Stimulated activated naive CD4-positive, alpha-beta T cell (primary cell): ENCODE results near the gene F8A2.
"Not testable (repeated sequence)": the region's sequence is repeated elsewhere in the genome, so short reads cannot be mapped to it uniquely, and the experiment has no call there.

ENCODE experiments used
- DNase-seq, 6 experiments: peaks; one replicate each; lab custom pipeline; 2025; lab: John Stamatoyannopoulos, UW

Gene F8A2

DNA sequence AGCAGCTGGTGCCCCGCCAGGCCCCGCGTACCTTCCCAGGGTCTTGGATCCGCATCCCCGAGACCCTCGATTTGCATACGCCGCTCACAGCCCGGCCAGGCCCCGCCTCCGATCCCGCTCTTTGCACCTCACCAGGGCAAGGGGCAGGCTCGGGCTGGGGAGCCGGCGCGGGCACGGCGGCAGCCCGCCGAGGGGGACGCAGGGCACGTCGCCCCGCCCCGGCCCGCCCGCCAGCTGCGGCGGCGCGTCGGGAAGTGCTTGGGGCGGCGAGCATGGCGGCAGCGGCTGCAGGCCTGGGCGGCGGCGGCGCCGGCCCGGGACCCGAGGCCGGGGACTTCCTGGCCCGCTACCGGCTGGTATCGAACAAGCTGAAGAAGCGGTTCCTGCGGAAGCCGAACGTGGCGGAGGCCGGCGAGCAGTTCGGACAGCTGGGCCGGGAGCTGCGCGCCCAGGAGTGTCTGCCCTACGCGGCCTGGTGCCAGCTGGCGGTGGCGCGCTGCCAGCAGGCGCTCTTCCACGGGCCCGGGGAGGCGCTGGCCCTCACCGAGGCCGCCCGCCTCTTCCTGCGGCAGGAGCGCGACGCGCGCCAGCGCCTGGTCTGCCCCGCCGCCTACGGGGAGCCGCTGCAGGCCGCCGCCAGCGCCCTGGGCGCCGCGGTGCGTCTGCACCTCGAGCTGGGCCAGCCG lies at the start of gene F8A2:
TSS of gene F8A2 (plus strand) at position 253 of the 686 bp plus-strand sequence. CDS start at position 273, 20 bp downstream.
- DNase-seq, result not testable (repeated sequence)

- no peak for DNase-seq
These were observed 48.3 kb upstream of the F8A2 start for GRCh38 chrX:155333544-155334100.

DNA sequence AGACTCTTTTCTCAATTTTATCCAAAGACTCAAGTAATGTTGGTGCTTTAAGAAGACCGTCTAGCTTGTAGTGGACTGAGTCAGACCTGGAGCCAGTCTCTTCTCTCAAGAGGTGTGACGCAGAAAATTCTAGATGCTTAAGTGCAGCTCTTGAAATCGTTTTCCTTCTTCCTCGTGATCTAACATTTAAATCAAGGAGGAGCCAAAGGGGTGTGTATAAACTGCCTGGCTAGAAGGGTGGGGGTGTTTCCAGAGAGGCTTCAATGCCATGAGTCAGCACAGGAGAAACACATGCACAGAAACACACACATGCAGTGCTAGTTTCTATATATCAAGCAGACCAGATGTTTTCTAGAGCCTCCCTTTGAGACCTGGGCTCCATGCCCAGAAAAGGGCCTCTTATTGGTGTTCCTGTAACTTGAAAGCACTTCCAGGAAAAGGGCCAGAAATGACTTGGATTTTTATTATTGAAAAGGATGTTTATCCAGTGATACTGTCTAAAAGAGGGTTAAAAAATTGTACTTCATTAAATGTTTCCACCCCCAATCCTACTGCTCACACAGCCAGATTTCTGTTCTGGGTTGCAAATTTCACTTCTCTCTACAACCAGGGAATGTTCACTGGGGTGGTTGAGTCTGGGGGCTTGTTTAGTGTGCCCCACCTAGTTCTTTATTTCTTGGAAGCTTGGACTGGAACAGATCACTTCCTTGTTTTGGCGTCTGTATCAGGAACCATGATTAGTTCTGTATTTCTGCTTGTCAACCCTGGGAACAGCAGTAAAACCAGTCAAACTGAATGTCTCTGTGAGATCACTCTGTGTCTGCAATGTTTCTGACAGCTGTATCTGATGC lies 47.2 kb upstream of the F8A2 start, which contains the start of gene CLIC2:
TSS of gene CLIC2 (minus strand) at position 129 of the 851 bp plus-strand sequence. CDS start 187 bp downstream, outside the sequence.
- no peak for DNase-seq

DNA sequence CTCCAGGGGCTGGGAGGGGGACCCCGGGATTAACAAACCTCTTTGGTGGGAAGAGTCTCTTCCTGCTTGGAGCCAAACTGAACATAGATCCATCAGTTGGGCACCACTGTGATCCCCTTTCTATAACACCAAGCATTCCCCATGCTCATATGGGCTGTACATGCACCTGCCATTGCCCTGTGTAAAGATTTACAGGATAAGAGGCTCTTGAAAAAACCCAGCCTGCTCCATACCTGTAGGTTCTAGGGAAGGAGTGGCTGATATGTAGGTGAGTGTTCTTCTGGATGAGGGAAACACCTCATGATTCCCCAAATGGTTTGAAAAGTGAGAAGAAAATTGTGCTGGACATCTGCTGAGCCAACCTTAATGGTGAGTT lies 46.6 kb upstream of the F8A2 start:
- not testable (repeated sequence) for DNase-seq

DNA sequence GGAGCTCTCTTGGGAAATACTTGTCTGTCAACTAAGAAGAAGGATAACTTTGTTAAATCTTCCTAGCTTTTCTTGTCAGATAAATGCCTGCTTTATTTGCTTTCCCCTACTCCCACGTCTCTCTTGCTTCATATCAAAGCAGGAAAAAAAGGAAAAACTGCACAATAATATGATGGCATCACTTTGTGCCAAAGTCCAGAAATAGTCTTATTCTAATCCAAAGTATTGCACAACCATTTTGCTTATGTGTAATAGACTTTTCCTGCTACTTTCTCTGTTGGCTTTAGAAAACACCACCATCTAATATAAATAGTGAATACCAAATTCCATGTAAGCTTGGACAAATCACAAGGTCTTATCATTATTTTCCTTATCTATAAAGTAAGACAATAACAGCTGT lies 36.2 kb upstream of the F8A2 start:
- DNase-seq, result not testable (repeated sequence)

GRCh38 chrX:155349448-155349847 lies 32.4 kb upstream of the F8A2 start:
- not testable (repeated sequence) for DNase-seq

- DNase-seq, result not testable (repeated sequence)
These were observed 18.2 kb upstream of the F8A2 start for GRCh38 chrX:155363712-155364111.

DNA sequence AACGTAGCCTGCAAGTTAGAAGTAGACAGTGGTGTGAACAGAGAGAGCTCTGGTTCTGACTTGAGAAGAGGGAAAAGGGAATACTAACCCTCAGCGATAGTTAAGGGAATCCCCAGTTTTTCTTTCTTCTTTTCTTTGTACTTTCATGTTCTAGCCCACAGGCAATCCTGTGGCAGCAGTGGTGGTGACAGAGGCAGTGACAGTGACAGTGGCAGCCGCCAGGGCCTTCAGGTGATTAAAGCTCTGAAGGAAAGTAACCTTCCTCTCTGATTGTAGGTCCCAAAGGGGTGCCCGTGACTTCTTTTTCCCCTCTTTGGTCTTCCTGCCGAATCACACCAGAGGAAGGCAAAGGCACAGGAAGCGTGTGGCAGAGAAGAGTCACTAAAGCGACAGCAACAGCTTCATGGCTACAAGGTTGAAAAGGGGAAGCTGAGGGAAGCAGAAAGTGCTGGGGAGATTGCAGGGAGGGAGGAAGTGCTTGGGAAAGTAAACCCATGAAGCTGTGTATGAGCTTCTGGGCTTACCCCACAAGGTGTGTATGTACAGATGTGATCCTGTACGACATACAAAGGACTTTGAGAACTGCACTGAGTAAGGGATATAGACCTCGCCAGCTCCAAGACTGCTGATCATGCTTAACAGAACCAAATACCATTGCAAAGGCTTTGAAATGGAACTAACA lies 8.0 kb upstream of the F8A2 start:
- not testable (repeated sequence) for DNase-seq

DNA sequence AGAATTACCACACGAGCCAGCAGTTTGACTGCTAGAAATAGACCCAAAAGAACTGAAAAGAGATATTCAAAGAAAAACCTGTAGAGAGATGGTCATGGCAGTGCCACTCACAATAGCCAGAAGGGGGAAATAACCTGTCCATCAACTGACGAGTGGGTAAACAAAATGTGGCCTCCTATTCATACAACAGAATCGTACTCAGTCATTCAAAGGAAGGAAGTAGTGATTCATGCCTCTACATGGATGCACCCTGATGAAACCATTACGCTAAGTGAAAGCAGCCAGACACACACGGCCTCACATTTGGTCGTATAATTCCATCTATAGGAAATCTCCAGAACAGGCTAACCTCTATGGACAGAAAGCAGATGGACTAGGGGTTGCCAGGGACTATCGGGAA lies 2.1 kb upstream of the F8A2 start:
- DNase-seq, result not testable (repeated sequence)

- not testable (repeated sequence) for DNase-seq
These were observed 653 bp downstream of the F8A2 start for GRCh38 chrX:155382529-155382967.

DNA sequence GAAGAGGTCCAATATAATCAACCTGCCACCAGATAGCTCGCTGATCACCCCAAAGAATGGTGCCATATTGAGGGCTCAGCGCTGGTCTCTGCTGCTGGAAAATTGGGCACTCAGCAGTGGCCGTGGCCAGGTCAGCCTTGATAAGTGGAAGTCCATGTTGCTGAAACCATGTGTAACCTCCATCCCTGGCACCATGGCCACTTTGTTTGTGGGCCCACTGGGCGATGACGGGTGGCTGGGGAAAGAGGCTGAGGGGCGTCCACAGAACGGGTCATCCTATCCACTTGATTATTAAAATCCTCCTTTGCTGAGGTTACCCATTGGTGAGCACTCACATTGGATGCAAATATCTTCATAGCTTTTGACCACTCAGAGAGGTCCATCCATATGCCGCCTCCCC lies 7.7 kb downstream of the F8A2 start:
- DNase-seq, result no peak

DNA sequence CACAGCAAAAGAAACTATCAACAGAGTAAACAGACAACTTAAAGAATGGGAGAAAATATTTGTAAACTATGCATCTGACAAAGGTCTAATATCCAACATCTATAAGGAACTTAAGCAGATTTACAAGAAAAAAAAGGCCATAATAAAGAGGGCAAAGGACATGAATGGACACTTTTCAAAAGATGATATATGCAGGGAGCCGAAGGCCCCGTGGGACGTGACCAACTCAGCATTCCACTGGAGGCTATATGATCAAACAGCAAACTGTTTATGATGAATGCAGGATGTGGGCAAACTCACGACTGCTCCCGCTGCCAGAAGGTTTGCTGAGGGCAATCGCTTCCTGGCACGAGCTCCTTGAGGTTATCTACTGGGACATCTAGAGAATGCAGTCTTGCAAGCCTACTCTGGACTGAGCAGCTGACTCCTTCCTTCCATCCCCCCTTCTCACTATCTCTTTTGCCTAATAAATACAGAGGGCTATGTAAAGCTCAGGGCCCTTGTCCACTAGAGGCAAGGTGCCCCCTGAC lies 12.9 kb downstream of the F8A2 start:
- DNase-seq, result not testable (repeated sequence)

- no peak for DNase-seq
These were observed 24.5 kb downstream of the F8A2 start for GRCh38 chrX:155406429-155406828.

- no peak for DNase-seq
These were observed 35.9 kb downstream of the F8A2 start for GRCh38 chrX:155417769-155418168.
